Measurements from ENCODE around the gene GIGYF2.

- TF ChIP-seq CTCF (conservative IDR thresholded peaks at IDR 0.05 in 1 of 2, IDR thresholded peaks at IDR 0.05 in 1 of 2; ENCODE audit: extremely low read depth in 1 of 2, insufficient read depth in 1 of 2, low read depth in 1 of 2, low read length in 2 of 2) (no peak), EZH2 (IDR thresholded peaks at IDR 0.05; ENCODE audit: borderline replicate concordance, low read length) (no peak)
Measured at GRCh38 chr2:232698556-232699091, 1.5 kb downstream of the GIGYF2 start.
